ENCODE results near the gene PALB2.

PALB2 gene

GRCh38 chr16:23580391-23580790 is 60.7 kb downstream of the PALB2 start:
- DNase-seq, result no peak

GRCh38 chr16:23579371-23579770 is 61.7 kb downstream of the PALB2 start:
- DNase-seq, result no peak

- DNase-seq, result no peak
Measured at GRCh38 chr16:23578101-23578830, 62.8 kb downstream of the PALB2 start.

- no peak for DNase-seq
Measured at GRCh38 chr16:23577493-23577892, 63.6 kb downstream of the PALB2 start.

- DNase-seq, result no peak
Measured at GRCh38 chr16:23575834-23576233, 65.3 kb downstream of the PALB2 start.

- no peak for DNase-seq
Measured at GRCh38 chr16:23573817-23574216, 67.3 kb downstream of the PALB2 start.

GRCh38 chr16:23572394-23572793 is 68.7 kb downstream of the PALB2 start:
- no peak for DNase-seq

- no peak for DNase-seq
Measured at GRCh38 chr16:23571895-23572294, 69.2 kb downstream of the PALB2 start.

- no peak for DNase-seq
Measured at GRCh38 chr16:23570992-23571632, 70.0 kb downstream of the PALB2 start.

GRCh38 chr16:23567602-23568001 is 73.5 kb downstream of the PALB2 start:
- DNase-seq, result no peak

GRCh38 chr16:23566724-23567123 is 74.4 kb downstream of the PALB2 start:
- no peak for DNase-seq

- DNase-seq, result no peak
Measured at GRCh38 chr16:23564575-23565363, 76.3 kb downstream of the PALB2 start.

GRCh38 chr16:23563186-23563585 is 77.9 kb downstream of the PALB2 start:
- DNase-seq, result no peak

- no peak for DNase-seq
Measured at GRCh38 chr16:23562505-23562904, 78.6 kb downstream of the PALB2 start.

- DNase-seq, result no peak
Measured at GRCh38 chr16:23561586-23561985, 79.5 kb downstream of the PALB2 start.

- DNase-seq, result no peak
Measured at GRCh38 chr16:23557779-23558702, 83.1 kb downstream of the PALB2 start.

GRCh38 chr16:23556881-23557778 is 84.0 kb downstream of the PALB2 start, which contains the start of the genes EARS2 and UBFD1:
TSS of gene EARS2 (minus strand) at chr16:23557350. CDS start at chr16:23557343, 7 bp downstream.
TSS of gene UBFD1 (plus strand) at chr16:23557727. CDS start at chr16:23557743, 16 bp downstream.
- peak; percentile 88 for DNase-seq

GRCh38 chr16:23554536-23554935 is 86.6 kb downstream of the PALB2 start:
- no peak for DNase-seq

Measured in NCI-H187 treated with DMSO at 0.1 percent for 48 hours (cell line).